Calu3 (cell line): Measurements from ENCODE around the gene PSTPIP2. TPM values are rescaled to one million over a fixed set of nuclear protein-coding genes. Genes with fewer than 3 reads are reported as not detected.
A peak's percentile ranks its signal among the peaks of the same experiment; 100 is the strongest.

Experiments used
- BruUV-seq: library from RNA; stranded (reverse); fragments of 400-500 nt; replicated peaks from 2 replicates; lab custom pipeline; 2021; lab: Mats Ljungman, UMichigan
- CTCF ChIA-PET: fragments of 300-600 bp; sonication (Branson Sonifier 250); formaldehyde crosslinking; loops from one replicate; lab custom pipeline; 2022; ENCODE audit warnings: antibody characterized with exemption; lab: Charles Lee
- DNase-seq: peaks from one replicate; pipeline ENCODE4 v3.0.0; 2022
- H3K27ac Mint-ChIP-seq: one replicate; pipeline ENCODE4 v1.8.0; 2022; ENCODE audit warnings: mixed read lengths; ENCODE audit not compliant: unreplicated experiment
- H3K27me3 Mint-ChIP-seq: one replicate; pipeline ENCODE4 v1.8.0; 2022; ENCODE audit warnings: mixed read lengths; ENCODE audit not compliant: unreplicated experiment
- H3K36me3 Mint-ChIP-seq: one replicate; pipeline ENCODE4 v1.8.0; 2022; ENCODE audit warnings: mild to moderate bottlenecking, moderate library complexity, mixed read lengths; ENCODE audit not compliant: insufficient read depth, unreplicated experiment
- H3K4me1 Mint-ChIP-seq: one replicate; pipeline ENCODE4 v1.8.0; 2022; ENCODE audit warnings: mild to moderate bottlenecking, low read depth, mixed read lengths; ENCODE audit not compliant: unreplicated experiment
- H3K4me3 Mint-ChIP-seq: one replicate; pipeline ENCODE4 v1.8.0; 2022; ENCODE audit warnings: mild to moderate bottlenecking, low read depth, moderate library complexity, mixed read lengths; ENCODE audit not compliant: unreplicated experiment
- H3K9me3 Mint-ChIP-seq: one replicate; pipeline ENCODE4 v1.8.0; 2022; ENCODE audit warnings: low read depth, mixed read lengths; ENCODE audit not compliant: unreplicated experiment
- intact Hi-C: fragments of 100-400 bp; cut with micrococcal nuclease; formaldehyde crosslinking; loops from one replicate; pipeline ENCODE4 v1.10.0; 2022; ENCODE audit not compliant: unreplicated experiment
- total RNA-seq: library from RNA; stranded (reverse); gene quantifications from 2 replicates; pipeline ENCODE4 v1.2.3, GENCODE V29; 2022
- TF ChIP-seq, protein P1 (sequence below): fragments of 200-600 bp; IDR thresholded peaks from one replicate; pipeline ENCODE4 v1.8.0; 2022; ENCODE audit warnings: antibody characterized with exemption; ENCODE audit not compliant: unreplicated experiment

Gene PSTPIP2
- total RNA-seq, 1 experiment from 2014 or later = 2.6 TPM

DNA sequence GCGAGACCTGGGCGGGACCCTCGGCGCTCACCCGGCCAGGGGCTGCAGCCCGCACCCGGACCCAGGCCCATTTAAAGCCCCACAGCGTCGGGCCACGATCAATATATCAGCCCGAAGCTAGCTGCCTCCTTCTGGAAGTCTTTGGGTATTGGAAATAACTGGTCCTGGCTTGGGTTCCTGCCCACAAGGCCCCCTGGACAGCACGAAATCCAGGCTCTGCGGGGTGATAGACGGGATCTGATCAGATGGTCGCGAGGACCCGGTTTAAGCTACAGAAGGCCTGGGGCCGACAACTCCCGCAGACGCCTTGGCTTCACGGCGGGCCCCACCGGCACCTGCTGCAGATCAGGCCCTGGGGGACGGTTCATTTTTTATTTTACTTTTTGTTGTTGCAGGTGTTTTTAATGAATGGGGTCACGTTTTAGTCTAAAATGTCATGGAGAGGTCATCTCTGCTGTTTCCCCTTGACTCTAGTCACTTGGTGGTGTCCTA is 362 bp upstream of the PSTPIP2 start:
- CTCF ChIA-PET = no interaction called here
- H3K9me3 Mint-ChIP-seq = no peaks in the 10 kb centered on the region
- peaks cover 24% of the 10 kb centered on the region for H3K4me1 Mint-ChIP-seq
- no TSS peak for BruUV-seq
- H3K27ac Mint-ChIP-seq = no peak overlapping the region
- no peaks in the 10 kb centered on the region for H3K27me3 Mint-ChIP-seq
- DNase-seq = no peak
- peaks cover 31% of the 10 kb centered on the region for H3K36me3 Mint-ChIP-seq
- H3K4me3 Mint-ChIP-seq = peak overlapping the region; percentile 64
- intact Hi-C loops = loop anchor here (2.0 to 5.0 kb wide), 4 partner anchors 80 to 405 kb away; no protein-coding TSS in a partner anchor
- TF ChIP-seq, protein P1, sequence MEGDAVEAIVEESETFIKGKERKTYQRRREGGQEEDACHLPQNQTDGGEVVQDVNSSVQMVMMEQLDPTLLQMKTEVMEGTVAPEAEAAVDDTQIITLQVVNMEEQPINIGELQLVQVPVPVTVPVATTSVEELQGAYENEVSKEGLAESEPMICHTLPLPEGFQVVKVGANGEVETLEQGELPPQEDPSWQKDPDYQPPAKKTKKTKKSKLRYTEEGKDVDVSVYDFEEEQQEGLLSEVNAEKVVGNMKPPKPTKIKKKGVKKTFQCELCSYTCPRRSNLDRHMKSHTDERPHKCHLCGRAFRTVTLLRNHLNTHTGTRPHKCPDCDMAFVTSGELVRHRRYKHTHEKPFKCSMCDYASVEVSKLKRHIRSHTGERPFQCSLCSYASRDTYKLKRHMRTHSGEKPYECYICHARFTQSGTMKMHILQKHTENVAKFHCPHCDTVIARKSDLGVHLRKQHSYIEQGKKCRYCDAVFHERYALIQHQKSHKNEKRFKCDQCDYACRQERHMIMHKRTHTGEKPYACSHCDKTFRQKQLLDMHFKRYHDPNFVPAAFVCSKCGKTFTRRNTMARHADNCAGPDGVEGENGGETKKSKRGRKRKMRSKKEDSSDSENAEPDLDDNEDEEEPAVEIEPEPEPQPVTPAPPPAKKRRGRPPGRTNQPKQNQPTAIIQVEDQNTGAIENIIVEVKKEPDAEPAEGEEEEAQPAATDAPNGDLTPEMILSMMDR = no peak

DNA sequence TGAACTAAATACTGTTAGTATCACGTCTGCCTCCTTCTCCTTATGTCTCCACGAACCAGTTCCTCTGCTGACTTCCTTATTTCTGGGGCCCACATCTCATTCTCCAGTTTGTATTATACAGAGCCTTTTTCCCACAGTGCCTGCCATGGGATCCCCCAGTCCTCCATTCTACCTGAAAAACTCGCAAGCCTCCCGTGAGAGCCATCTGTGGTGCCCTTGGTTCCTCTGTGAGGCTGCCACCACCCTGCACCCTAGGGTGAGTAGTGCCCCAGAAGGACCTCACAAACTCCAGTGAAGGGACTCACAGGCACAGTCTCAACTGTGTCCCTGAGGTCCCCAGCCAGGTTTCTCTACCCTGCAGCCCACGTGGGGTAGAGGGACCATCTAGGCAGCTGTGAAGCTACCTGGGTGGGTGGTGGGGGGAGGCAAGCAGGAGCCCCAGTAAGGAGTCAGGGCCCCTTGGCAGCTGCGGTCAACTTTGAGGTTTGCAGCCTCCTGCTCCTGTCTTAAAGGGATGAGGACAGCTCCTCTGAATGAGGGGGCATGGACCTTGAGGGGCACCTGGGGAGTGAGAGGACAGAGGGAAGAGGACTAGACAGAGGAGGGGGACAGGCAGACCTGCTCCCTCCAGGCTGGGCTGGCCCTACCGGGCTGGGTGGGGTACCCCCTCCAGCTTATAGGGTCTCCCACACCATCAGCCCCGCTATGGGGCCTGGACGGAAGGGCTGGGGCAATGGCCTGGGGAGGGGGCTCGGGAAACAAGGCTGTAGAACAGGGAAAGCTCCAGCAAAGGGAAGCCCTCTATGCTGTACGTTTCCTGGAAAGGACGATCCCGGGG is 1.0 kb downstream of the PSTPIP2 start:
- TF ChIP-seq, protein P1 = no peak
- Mint-ChIP-seq H3K36me3 (peaks cover 26% of the 10 kb centered on the region), H3K9me3 (no peaks in the 10 kb centered on the region), H3K4me1 (peaks cover 24% of the 10 kb centered on the region), H3K27me3 (no peaks in the 10 kb centered on the region), H3K4me3 (peak overlapping the region; percentile 64), H3K27ac (no peak overlapping the region)
- intact Hi-C loops = loop anchor here (5.0 kb wide), 3 partner anchors 79 to 404 kb away; no protein-coding TSS in a partner anchor
- BruUV-seq = no TSS peak
- CTCF ChIA-PET = no interaction called here
- no peak for DNase-seq

- TF ChIP-seq, protein P1 = no peak
- Mint-ChIP-seq H3K27me3 (no peaks in the 10 kb centered on the region), H3K4me3 (no peak overlapping the region), H3K36me3 (peaks cover 18% of the 10 kb centered on the region), H3K9me3 (no peaks in the 10 kb centered on the region), H3K4me1 (peaks cover 24% of the 10 kb centered on the region), H3K27ac (no peak overlapping the region)
- DNase-seq = no peak
- intact Hi-C loops = loop anchor here (5.0 kb wide), 3 partner anchors 78 to 403 kb away; no protein-coding TSS in a partner anchor
- CTCF ChIA-PET = no interaction called here
- BruUV-seq = no TSS peak
Measured at GRCh38 chr18:46070232-46070631, 1.8 kb downstream of the PSTPIP2 start.

GRCh38 chr18:46069524-46069923 is 2.5 kb downstream of the PSTPIP2 start:
- DNase-seq = no peak
- CTCF ChIA-PET = interaction anchor here (0.5 to 0.6 kb wide), 2 partner anchors 94 to 1937 kb away, joined by 3 to 4 read pairs; no protein-coding TSS in a partner anchor
- H3K27ac Mint-ChIP-seq = no peak overlapping the region

More at GRCh38 chr18:46069524-46069923, 2.5 kb downstream of the PSTPIP2 start:
- intact Hi-C loops = no loop called here
- Mint-ChIP-seq H3K4me1 (peaks cover 24% of the 10 kb centered on the region), H3K27me3 (no peaks in the 10 kb centered on the region), H3K4me3 (no peak overlapping the region), H3K9me3 (no peaks in the 10 kb centered on the region), H3K36me3 (peaks cover 18% of the 10 kb centered on the region)
- TF ChIP-seq, protein P1 = no peak
- BruUV-seq = no TSS peak
